Right cardiac atrium (tissue), 5 donors: ENCODE data around the gene BIRC5. TPM values are rescaled to one million over a fixed set of nuclear protein-coding genes. Genes with fewer than 3 reads are reported as not detected.
"Not testable (repeated sequence)": the region's sequence is repeated elsewhere in the genome, so short reads cannot be mapped to it uniquely, and the experiment has no call there.

Source experiments
- ATAC-seq, 2 donors: fragments of 200-7000 bp; cut with Tn5 transposase; one replicate each; pipeline versions ENCODE4 v1.8.0 to v1.9.1; 2020; ENCODE audit warnings: moderate library complexity in 2 of 2, mild to moderate bottlenecking in 1 of 2
- DNase-seq, 3 donors: peaks; one replicate each; pipeline ENCODE4 v3.0.0-alpha.2; 2020
- H3K27ac ChIP-seq: one replicate; pipeline ENCODE4 v1.5.1; 2013; ENCODE audit warnings: mild to moderate bottlenecking, low read length, control low read depth, moderate library complexity
- H3K27me3 ChIP-seq: one replicate; pipeline ENCODE4 v1.6.1; 2013; ENCODE audit not compliant: control insufficient read depth, insufficient read depth
- H3K4me1 ChIP-seq: one replicate; pipeline ENCODE4 v1.6.1; 2013; ENCODE audit warnings: low read length; ENCODE audit not compliant: control insufficient read depth, insufficient read depth
- H3K4me3 ChIP-seq: one replicate; pipeline ENCODE4 v1.5.1; 2013; ENCODE audit warnings: low read length, control low read depth
- H3K9me3 ChIP-seq: one replicate; pipeline ENCODE4 v1.6.1; 2013; ENCODE audit warnings: low read length; ENCODE audit not compliant: control insufficient read depth
- WGBS: extraction: QIAGEN DNeasy Blood & Tissue Kit; methylation state at CpG from one replicate; pipeline ENCODE4 v1.1.7; 2013; 5-methylcytosine and 5-hydroxymethylcytosine counted together
- intact Hi-C, 4 donors: fragments of 100-400 bp; cut with DNase I; formaldehyde crosslinking; loops; one replicate each; pipeline versions ENCODE4 v1.11.0 to v1.14.0; 2022 to 2023
- polyA plus RNA-seq: library from polyadenylated mRNA; stranded (reverse); fragments of 200-250 nt; gene quantifications from one replicate; pipeline ENCODE4 v1.2.3, GENCODE V29; 2013
- total RNA-seq, 4 donors: library from RNA; stranded (reverse); fragmentation: NEBNext Ultra II Directional; extraction: Animal tissue kit (Norgen Biotek cat#: 25700); gene quantifications; one replicate each; pipeline ENCODE4 v1.2.1, GENCODE V29; 2021
- donor health status: healthy with polysubstance abuse.
- donor health status: DM: no; HTN: yes; CAD: no.
- donor health status: DM: no; HTN: no; CAD: no.
- donor health status: DM: no; HTN: yes; CAD: no; lungs with severe emphysema.
- donor health status: DM: yes; HTN: yes; CAD: no.

The BIRC5 gene
- total and polyA plus RNA-seq, 5 donors = 0.17 to 1.3 (median 0.70) TPM; not detected in 1

DNA sequence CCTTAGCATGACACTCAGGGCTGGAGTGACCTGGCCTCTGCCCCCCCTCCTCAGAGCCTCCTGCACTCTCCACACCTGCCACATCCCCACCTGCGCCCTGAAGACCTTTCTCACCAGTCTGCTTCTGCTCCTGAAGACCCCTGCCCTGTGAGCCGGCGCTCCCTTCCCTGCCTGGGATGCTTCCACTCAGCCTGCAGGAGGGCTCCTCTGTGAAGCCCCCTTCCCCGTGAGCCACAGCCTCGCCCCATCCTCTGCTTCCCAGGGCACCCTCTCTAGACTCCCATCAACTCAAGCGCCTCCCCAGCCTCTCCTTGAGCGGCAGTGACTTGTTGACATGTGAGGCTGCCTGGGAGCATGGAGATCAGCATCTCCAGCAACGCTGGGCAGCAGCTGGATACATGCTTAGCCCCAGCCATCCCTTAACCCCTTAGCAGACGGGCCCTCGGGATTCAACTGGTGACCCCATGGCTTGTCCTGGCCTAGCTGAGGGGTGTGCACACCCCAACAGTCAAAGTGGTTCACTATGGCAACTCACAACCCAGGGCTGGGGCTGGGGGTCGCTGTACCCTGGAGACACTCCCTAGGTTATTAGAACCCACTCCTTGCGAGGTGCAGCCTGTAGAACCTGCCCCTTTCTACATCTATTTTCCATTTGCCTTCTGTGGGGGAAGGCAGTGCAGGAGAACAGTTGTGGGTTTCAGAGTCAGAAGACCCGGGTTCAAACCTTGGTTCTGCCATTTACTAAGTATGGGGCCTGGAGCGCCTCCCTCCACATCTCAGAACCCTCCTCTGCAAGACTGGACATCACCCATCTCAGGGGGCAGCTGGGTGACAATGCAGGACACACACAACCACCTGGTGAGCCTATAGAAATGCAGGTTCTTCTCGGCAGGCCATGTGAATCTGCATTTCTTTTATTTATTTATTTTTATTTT is 38.9 kb downstream of the BIRC5 start:
- 73% methylated on average over 15 of the region's 15 CpGs for whole genome bisulfite sequencing
- Histone ChIP-seq H3K9me3 (no peaks in the 10 kb centered on the region), H3K4me3 (no peak overlapping the region), H3K27me3 (no peaks in the 10 kb centered on the region), H3K4me1 (peaks cover 8% of the 10 kb centered on the region), H3K27ac (no peak overlapping the region)
- ATAC-seq = no peak
- DNase-seq = peak in 1 of 3 donors; percentile 57
- intact Hi-C loops = loop anchor here in 3 of 4 donors (5.0 to 10.0 kb wide), 2 partner anchors 141 to 172 kb away; no protein-coding TSS in a partner anchor

DNA sequence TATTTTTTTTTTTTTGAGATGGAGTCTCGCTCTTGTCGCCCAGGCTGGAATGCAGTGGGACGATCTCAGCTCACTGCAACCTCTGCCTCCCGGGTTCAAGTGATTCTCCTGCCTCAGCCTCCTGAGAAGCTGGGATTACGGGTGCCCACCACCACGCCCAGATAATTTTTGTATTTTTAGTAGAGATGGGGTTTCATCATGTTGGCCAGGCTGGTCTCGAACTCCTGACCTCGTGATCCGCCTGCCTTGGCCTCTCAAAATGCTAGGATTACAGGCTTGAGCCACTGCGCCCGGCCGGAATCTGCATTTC is 39.5 kb downstream of the BIRC5 start:
- peak overlapping the region; percentile 57 for H3K4me3 ChIP-seq
- H3K9me3 ChIP-seq, H3K27ac ChIP-seq, H3K27me3 ChIP-seq, ATAC-seq, H3K4me1 ChIP-seq: not testable (repeated sequence)
- DNase-seq = peak in 1 of 3 donors; percentile 57
- intact Hi-C loops = loop anchor here in 3 of 4 donors (5.0 to 10.0 kb wide), 2 partner anchors 141 to 171 kb away; no protein-coding TSS in a partner anchor
- WGBS = 81% methylated on average over 12 of the region's 12 CpGs

DNA sequence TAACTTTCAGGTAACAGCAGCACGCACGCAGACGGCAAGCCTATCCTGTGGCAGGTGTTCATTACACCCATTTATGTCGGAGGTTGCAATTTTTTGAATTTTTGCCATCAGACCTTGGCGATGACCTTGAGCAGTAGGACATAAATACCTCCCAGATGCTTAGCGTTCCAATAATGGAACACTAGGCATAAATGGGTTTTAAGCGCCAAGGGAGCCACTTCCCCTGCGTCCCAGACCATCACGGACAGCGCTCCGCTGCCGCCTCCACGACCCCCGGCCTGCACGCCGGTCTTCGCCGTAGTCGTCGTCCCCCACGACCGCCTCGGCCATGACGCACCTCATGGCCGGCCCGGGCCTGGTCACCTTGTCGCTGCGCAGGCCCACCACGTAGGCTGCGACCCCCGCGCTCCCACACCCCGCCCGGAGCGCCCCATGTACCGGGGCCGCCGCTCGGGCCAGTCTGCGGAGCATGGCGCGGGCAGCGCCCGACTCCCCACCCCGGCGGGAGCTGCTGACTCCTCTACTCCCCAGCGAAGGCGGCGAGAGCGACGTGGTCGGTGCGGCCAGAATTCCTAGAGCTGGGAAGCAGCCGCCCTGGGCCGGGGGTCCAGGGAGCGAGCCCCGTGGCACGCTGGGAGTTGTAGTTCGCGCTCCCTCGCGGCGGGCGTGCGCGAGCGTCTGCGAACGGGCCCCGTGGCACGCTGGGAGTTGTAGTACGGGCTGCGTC is 40.1 kb downstream of the BIRC5 start:
- intact Hi-C loops = loop anchor here in 3 of 4 donors (5.0 to 10.0 kb wide), 2 partner anchors 142 to 171 kb away; no protein-coding TSS in a partner anchor
- H3K27me3 ChIP-seq = no peaks in the 10 kb centered on the region
- H3K4me1 ChIP-seq = peaks cover 8% of the 10 kb centered on the region
- DNase-seq (peak; percentile 89 to 96 (median 95)), ATAC-seq (peak; percentile 78 to 82)
- H3K27ac ChIP-seq = peak overlapping the region; percentile 82
- peak overlapping the region; percentile 57 for H3K4me3 ChIP-seq
- 2% methylated on average over 73 of the region's 73 CpGs for WGBS
- no peaks in the 10 kb centered on the region for H3K9me3 ChIP-seq

DNA sequence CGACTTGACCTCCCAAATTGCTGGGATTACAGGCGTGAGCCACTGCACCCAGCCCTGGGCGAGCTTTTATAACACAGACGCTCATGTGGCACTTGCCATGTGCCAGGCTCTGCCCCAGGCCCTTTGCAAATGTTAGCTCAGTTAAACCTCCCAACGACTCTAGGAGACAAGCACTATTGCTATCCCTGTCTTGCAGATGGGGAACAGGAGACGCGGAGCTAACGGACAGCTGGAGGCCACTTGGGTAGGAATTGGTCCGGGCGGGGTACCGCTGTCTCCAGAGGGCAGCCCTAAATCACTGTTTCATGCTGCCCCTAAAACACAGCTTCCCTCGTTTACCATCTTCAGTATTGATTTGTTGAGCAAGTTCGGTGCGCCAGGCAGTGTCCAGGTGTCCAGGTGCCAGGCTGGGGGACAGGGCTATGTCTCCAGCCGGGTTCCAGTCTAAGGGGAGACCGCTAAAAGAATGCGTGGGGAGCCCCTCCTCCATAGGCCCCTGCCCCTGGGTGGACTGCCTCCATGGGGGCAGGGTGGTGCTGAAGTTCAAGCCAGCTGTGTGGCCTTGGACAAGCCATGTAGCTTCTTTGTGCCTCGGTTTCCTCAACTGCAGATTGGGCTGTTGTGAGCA is 41.1 kb downstream of the BIRC5 start:
- WGBS = 89% methylated on average over 18 of the region's 18 CpGs
- Histone ChIP-seq H3K27ac (no peak overlapping the region), H3K4me1 (peaks cover 8% of the 10 kb centered on the region), H3K9me3 (no peaks in the 10 kb centered on the region), H3K27me3 (no peaks in the 10 kb centered on the region), H3K4me3 (no peak overlapping the region)
- intact Hi-C loops = loop anchor here in 1 of 4 donors (10.0 kb wide), 1 partner anchor 170 kb away; no protein-coding TSS in a partner anchor
- DNase-seq (peak in 1 of 3 donors; percentile 52), ATAC-seq (no peak)

DNA sequence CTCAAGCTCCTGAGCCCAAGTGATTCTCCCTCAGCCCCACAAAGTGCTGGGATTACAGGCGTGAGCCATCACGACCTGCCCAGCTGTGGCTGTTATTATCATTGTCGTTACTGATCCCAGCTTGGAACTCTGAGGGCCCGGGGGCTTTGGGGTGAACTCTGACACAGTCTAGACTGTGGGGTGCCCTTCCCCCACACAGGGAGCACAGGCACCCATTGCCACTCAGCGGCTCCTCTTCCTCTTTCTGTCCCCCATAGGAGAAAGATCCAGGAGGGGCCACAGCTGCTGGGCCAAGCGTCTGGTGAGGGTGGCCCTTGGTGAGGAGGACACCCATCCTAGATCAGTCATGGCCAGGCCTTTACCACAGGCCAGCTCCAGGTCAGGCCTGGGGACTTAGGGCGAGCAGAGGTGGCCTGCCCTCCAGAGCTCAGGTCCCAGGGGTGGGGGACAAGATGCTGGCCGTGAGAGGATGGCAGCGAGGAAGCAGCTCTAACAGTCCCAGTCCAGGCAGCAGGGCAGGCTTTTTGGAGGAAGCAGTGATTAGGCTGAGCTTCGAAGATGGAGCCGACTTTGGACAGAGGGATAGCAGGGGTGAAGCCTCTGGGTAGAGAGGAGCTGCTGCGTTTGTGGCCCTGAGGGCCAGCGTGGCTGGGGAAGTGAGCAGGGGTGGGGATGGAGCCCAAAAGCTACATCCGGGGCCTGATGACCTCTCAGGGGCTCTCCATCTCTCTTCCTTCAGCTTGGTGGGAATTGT is 42.1 kb downstream of the BIRC5 start:
- peaks cover 8% of the 10 kb centered on the region for H3K4me1 ChIP-seq
- WGBS = 61% methylated on average over 14 of the region's 14 CpGs

DNA sequence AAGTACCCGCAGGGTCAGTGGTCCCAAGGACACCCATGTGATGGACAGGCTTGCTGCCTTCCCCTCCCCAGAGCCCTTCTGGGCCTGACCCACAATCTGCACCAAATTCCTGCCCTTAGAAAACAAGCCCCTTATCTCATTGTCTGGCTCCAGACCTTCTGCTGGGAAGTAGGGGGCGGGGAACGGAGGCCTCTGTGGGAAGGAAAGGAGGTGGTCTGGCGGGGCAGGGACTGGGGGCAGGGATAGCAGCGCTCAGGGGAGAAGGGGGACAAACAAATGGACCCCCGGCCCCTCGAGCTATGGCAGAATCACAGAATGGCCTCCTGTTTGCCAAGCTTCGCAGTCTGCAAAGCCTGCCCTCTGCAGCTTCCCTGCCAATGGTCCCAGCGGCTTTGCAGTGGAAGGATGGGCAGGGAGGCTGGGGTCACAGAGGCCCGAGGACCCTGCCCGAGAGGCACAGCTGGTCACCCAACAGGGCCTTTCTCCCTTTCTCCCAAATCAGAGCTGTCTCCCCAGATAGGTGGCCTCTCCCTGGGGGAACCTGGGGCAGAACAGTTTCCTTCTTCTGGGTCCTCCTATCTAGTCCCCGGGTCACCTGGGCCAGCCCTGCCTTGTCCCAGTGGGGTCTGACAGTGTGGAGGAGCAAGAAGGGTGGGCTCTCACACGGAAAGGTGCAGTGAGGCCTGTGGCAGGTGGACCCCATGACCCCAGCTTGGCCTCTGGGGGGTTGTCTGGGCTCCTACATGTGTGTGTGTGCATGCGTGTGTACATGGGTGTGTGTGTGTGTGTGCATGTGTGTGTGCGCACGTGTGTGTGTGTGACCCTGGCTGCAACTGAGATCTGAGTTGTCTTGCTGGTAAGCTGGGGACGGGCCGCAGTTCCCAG is 42.9 kb downstream of the BIRC5 start:
- no peak overlapping the region for H3K4me3 ChIP-seq
- DNase-seq (peak; percentile 44 to 77 (median 77)), ATAC-seq (peak in 1 of 2 donors; percentile 22)
- peak overlapping the region; percentile 62 for H3K27ac ChIP-seq
- intact Hi-C loops = loop anchor here in 1 of 4 donors (10.0 kb wide), 1 partner anchor 168 kb away; no protein-coding TSS in a partner anchor
- H3K27me3 ChIP-seq = no peaks in the 10 kb centered on the region
- no peaks in the 10 kb centered on the region for H3K9me3 ChIP-seq
- 36% methylated on average over 18 of the region's 18 CpGs for WGBS
- H3K4me1 ChIP-seq = peaks cover 8% of the 10 kb centered on the region

More for the DNA sequence above, 42.1 kb downstream of the BIRC5 start:
- no peaks in the 10 kb centered on the region for H3K27me3 ChIP-seq
- peak overlapping the region; percentile 62 for H3K27ac ChIP-seq
- H3K4me3 ChIP-seq = no peak overlapping the region
- intact Hi-C loops = loop anchor here in 1 of 4 donors (10.0 kb wide), 1 partner anchor 169 kb away; no protein-coding TSS in a partner anchor
- ATAC-seq (no peak), DNase-seq (peak in 2 of 3 donors; percentile 46 to 56)
- no peaks in the 10 kb centered on the region for H3K9me3 ChIP-seq

DNA sequence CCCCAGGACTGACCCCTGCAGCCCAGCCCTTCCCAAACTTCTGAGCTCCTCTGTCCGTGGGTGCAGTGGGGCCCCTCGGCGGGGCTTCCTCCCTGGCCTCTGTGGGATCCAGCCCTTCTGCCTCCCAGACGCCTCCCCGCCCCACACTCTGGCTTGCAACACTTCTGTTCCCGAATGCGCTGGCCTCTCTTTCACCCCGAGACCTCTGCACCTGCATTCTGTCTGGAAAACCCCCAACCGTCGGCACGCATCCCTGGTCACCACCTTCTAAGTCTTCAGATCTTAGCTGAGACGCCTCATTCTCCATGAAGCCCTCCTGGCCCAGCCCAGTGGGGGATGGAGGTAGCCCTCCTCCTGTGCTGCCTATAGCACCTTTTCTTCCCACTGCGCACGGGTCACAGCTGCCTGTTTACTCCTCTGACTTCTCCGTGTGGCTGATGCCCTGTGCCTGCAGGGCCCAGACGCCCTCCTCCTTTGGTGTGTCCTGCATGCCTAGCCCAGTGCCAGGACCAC is 43.8 kb downstream of the BIRC5 start:
- DNase-seq (peak; percentile 51 to 78 (median 72)), ATAC-seq (peak in 1 of 2 donors; percentile 29)
- Histone ChIP-seq H3K27me3 (no peaks in the 10 kb centered on the region), H3K4me3 (no peak overlapping the region), H3K4me1 (peaks cover 8% of the 10 kb centered on the region), H3K27ac (peak overlapping the region; percentile 82), H3K9me3 (no peaks in the 10 kb centered on the region)
- 50% methylated on average over 16 of the region's 16 CpGs for whole genome bisulfite sequencing
- intact Hi-C loops = loop anchor here in 1 of 4 donors (10.0 kb wide), 1 partner anchor 167 kb away; no protein-coding TSS in a partner anchor

DNA sequence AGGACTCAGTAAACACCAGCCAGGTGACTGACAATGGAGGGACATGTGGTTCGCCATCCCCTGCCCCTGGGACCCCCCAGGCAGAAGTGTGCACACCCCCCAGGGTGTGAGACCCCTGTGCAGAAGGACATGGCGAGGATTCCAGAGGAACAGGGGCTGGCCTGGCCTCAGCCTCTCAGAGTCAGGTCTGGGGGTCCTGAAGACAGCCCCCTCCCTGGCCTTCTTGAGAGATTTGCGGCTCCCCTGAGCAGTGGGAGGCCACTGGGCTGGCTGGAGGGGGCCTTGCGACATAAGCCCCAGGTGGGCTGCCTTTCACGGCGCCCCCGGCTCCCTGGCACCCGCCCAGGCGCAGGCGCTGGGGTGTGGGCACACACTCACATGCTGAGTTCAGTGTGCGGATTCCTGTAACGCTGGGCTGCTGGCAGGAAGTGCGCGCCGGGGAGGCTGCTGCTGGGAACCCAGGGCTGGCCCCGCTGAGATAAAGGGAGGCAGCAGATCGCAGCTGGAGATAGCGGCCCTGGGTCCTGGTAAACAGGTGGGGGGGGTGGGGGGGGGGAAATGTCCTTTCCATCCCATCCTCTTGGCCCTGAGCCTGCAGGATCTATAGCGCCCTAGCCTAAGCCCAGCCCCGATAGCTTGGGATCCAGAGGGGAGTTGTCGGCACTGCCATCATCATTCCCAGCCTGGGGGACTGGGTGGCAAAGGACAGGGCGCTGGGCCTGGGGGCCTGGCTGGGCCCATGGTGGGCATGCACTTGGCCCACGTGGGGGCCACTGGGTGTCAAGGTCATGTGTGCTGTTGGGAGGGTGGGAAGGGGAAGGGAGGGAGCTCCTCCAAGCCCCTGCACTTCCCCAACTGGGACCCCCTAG is 44.5 kb downstream of the BIRC5 start:
- ATAC-seq = peak; percentile 23 to 56

More for the DNA sequence above, 44.5 kb downstream of the BIRC5 start:
- Histone ChIP-seq H3K4me3 (no peak overlapping the region), H3K27ac (peak overlapping the region; percentile 82), H3K27me3 (no peaks in the 10 kb centered on the region), H3K4me1 (peaks cover 8% of the 10 kb centered on the region), H3K9me3 (no peaks in the 10 kb centered on the region)
- peak; percentile 76 to 87 (median 85) for DNase-seq
- intact Hi-C loops = loop anchor here in 1 of 4 donors (10.0 kb wide), 1 partner anchor 166 kb away; no protein-coding TSS in a partner anchor
- 46% methylated on average over 23 of the region's 23 CpGs for WGBS
